ENCODE measurements around the gene ADCY3. TPM values are rescaled to one million over a fixed set of nuclear protein-coding genes. Genes with fewer than 3 reads are reported as not detected.
A peak's percentile ranks its signal among the peaks of the same experiment; 100 is the strongest.

The ADCY3 gene
- total and polyA plus RNA-seq, 9 of the 15 experiments (the other 6 are each of a cell fraction or from before 2014, with no cell fraction given): 1.5 to 54.8 (median 26.3) TPM

- TF ChIP-seq SAFB (IDR thresholded peaks at IDR 0.05; ENCODE audit: borderline replicate concordance, low read depth, low read length) (no peak), ZBTB33 (CRISPR knock-in tag; IDR thresholded peaks at IDR 0.05) (peak; percentile 15; the same call in 1 of the 2 replicates), CHD2 (IDR thresholded peaks at IDR 0.05; ENCODE audit: low read depth, low read length) (no peak), MXI1 (IDR thresholded peaks at IDR 0.05; ENCODE audit: low read depth, low read length) (no peak)
Measured at GRCh38 chr2:24924732-24925131, 4.7 kb upstream of the ADCY3 start (continued).

GRCh38 chr2:24924266-24924665, 4.2 kb upstream of the ADCY3 start:
- DNase-seq (ENCODE audit: extremely low read depth in 1 of 4, low spot score in 3 of 4) (no peak), FAIRE-seq (no peak), ATAC-seq (no peak)
- 78% methylated on average over 5 of the region's 5 CpGs for WGBS (ENCODE audit: insufficient coverage, low coverage, missing lambda C conversion rate)
- CTCF ChIA-PET (ENCODE audit: low intra/inter-chr PET ratio): no interaction called here
- Histone ChIP-seq H3K27ac (ENCODE audit: extremely low read depth, low read depth, low read length) (no peak overlapping the region), H3K9me1 (ENCODE audit: control insufficient read depth, insufficient read depth, low read length) (no peaks in the 10 kb centered on the region), H3K79me2 (ENCODE audit: control insufficient read depth, insufficient read depth, low read length) (peaks cover 3% of the 10 kb centered on the region), H3K36me3 (ENCODE audit: control insufficient read depth, insufficient read depth, low read length) (no peaks in the 10 kb centered on the region; the same call in 2 of the 3 replicates), H3K27me3 (ENCODE audit: control insufficient read depth in 2 of 2, insufficient read depth in 2 of 2, low read length in 2 of 2) (no peaks in the 10 kb centered on the region), H3K4me1 (replicated peaks in 1 of 2; ENCODE audit: control insufficient read depth in 2 of 2, insufficient read depth in 2 of 2, low read length in 2 of 2) (peaks cover 16 to 43% of the 10 kb centered on the region in 2 experiments; a peak in 4 of 5 replicates), H4K20me1 (replicated peaks; ENCODE audit: control insufficient read depth, insufficient read depth, low read length) (no peaks in the 10 kb centered on the region), H3K4me2 (ENCODE audit: insufficient read depth, low read length) (no peak overlapping the region), H3K4me3 (no peak overlapping the region), H3K9ac (ENCODE audit: insufficient read depth in 1 of 2, low read depth in 2 of 2, low read length in 2 of 2) (peak overlapping the region in 1 of 2 experiments; percentile 73; a peak in 1 of 4 replicates), H2AFZ (ENCODE audit: low read depth, low read length) (peak overlapping the region; percentile 73; the same call in 1 of the 2 replicates), H3K9me3 (replicated peaks; ENCODE audit: control insufficient read depth, insufficient read depth, low read depth, low read length) (no peaks in the 10 kb centered on the region)
- no TSS peak for BruUV-seq (replicated peaks)
- POLR2A ChIA-PET: interaction anchor here (0.6 kb wide), 1 partner anchor 258 kb away, joined by 3 read pairs; no protein-coding TSS in a partner anchor
- intact Hi-C loops (cut with micrococcal nuclease) (loop anchor here (5.0 kb wide), 1 partner anchor 48 kb away; the partner anchor contains the start of gene DNAJC27), in situ Hi-C loops (cut with MboI) (no loop called here)
- TF ChIP-seq XRCC3 (IDR thresholded peaks at IDR 0.05): no peak
- no peak for TF ChIP-seq KDM1A (IDR thresholded peaks at IDR 0.05)
- TF ChIP-seq ZNF146 (CRISPR knock-in tag; IDR thresholded peaks at IDR 0.05; ENCODE audit: unreplicated experiment): no peak
- no peak for TF ChIP-seq LEF1 (IDR thresholded peaks at IDR 0.05)
- TF ChIP-seq PHF21A (IDR thresholded peaks at IDR 0.05; ENCODE audit: borderline replicate concordance, low read depth): no peak
- TF ChIP-seq MAX (CRISPR knock-in tag; IDR thresholded peaks at IDR 0.05): no peak
- no peak for TF ChIP-seq DDX20 (tag; IDR thresholded peaks at IDR 0.05; ENCODE audit: low read depth)
- no peak for TF ChIP-seq RERE (CRISPR knock-in tag; IDR thresholded peaks at IDR 0.05; ENCODE audit: borderline replicate concordance)
- TF ChIP-seq USF2 (CRISPR knock-in tag; IDR thresholded peaks at IDR 0.05): no peak
